H9 (cell line): ENCODE measurements around the gene BLOC1S1. TPM values are rescaled to one million over a fixed set of nuclear protein-coding genes. Genes with fewer than 3 reads are reported as not detected.

Experiments used
- DNase-seq: peaks from one replicate; pipeline ENCODE4 v3.0.0-alpha.2; 2017
- H2AFZ ChIP-seq: one replicate; pipeline ENCODE4 v1.6.1; 2013; ENCODE audit warnings: mild to moderate bottlenecking, low read length, control low read depth, moderate library complexity
- H2AK5ac ChIP-seq: 2 replicates; pipeline ENCODE4 v1.6.1; 2013; ENCODE audit warnings: low read length, control low read depth, mixed read lengths; ENCODE audit not compliant: insufficient read length
- H2BK120ac ChIP-seq: one replicate; pipeline ENCODE4 v1.6.1; 2013; ENCODE audit warnings: low read depth, mild to moderate bottlenecking, low read length, control low read depth, inconsistent platforms; ENCODE audit not compliant: poor library complexity, severe bottlenecking
- H2BK12ac ChIP-seq: 2 replicates; pipeline ENCODE4 v1.6.1; 2013; ENCODE audit warnings: low read length, control low read depth, mixed read lengths, low read depth; ENCODE audit not compliant: insufficient read length
- H2BK15ac ChIP-seq: 2 replicates; pipeline ENCODE4 v1.6.1; 2013; ENCODE audit warnings: low read depth, low read length, control low read depth
- H2BK20ac ChIP-seq: one replicate; pipeline ENCODE4 v1.6.1; 2013; ENCODE audit warnings: low read depth, mild to moderate bottlenecking, low read length, control low read depth, inconsistent platforms; ENCODE audit not compliant: poor library complexity, severe bottlenecking
- H2BK5ac ChIP-seq: 2 replicates; pipeline ENCODE4 v1.6.1; 2013; ENCODE audit warnings: low read length, control low read depth, mixed read lengths; ENCODE audit not compliant: insufficient read length
- H3K14ac ChIP-seq: 2 replicates; pipeline ENCODE4 v1.6.1; 2013; ENCODE audit warnings: low read length, control low read depth; ENCODE audit not compliant: insufficient read depth
- H3K18ac ChIP-seq: 2 replicates; pipeline ENCODE4 v1.6.1; 2013; ENCODE audit warnings: low read depth, mild to moderate bottlenecking, mixed read lengths, low read length, control low read depth; ENCODE audit not compliant: insufficient read length
- H3K23ac ChIP-seq: 2 replicates; pipeline ENCODE4 v1.6.1; 2013; ENCODE audit warnings: low read length, control low read depth, mixed read lengths, low read depth; ENCODE audit not compliant: insufficient read length
- H3K23me2 ChIP-seq: 2 replicates; pipeline ENCODE4 v1.6.1; 2013; ENCODE audit warnings: low read depth, mild to moderate bottlenecking, mixed read lengths, low read length, control low read depth; ENCODE audit not compliant: insufficient read length, poor library complexity, severe bottlenecking
- H3K27ac ChIP-seq: 2 replicates; pipeline ENCODE4 v1.5.1; 2013; ENCODE audit warnings: low read length, control low read depth, mixed read lengths, low read depth; ENCODE audit not compliant: insufficient read length
- H3K27me3 ChIP-seq: 2 replicates; pipeline ENCODE4 v1.6.1; 2013; ENCODE audit warnings: low read length, control low read depth, inconsistent platforms; ENCODE audit not compliant: insufficient read depth
- H3K4ac ChIP-seq: 2 replicates; pipeline ENCODE4 v1.6.1; 2013; ENCODE audit warnings: low read depth, mild to moderate bottlenecking, control low read depth, inconsistent platforms, low read length, moderate library complexity
- H3K4me1 ChIP-seq: 2 replicates; pipeline ENCODE4 v1.6.1; 2013; ENCODE audit warnings: low read length, control low read depth, inconsistent platforms; ENCODE audit not compliant: insufficient read depth
- H3K4me2 ChIP-seq: 2 replicates; pipeline ENCODE4 v1.6.1; 2013; ENCODE audit warnings: low read length, control low read depth, mixed read lengths; ENCODE audit not compliant: insufficient read length, insufficient read depth
- H3K56ac ChIP-seq: 2 replicates; pipeline ENCODE4 v1.6.1; 2013; ENCODE audit warnings: low read depth, mild to moderate bottlenecking, mixed read lengths, low read length, control low read depth; ENCODE audit not compliant: insufficient read length
- H3K79me1 ChIP-seq: 2 replicates; pipeline ENCODE4 v1.6.1; 2013; ENCODE audit warnings: low read depth, mild to moderate bottlenecking, moderate library complexity, low read length, control low read depth, inconsistent platforms; ENCODE audit not compliant: insufficient read depth, poor library complexity, severe bottlenecking
- H3K79me2 ChIP-seq: 2 replicates; pipeline ENCODE4 v1.6.1; 2013; ENCODE audit warnings: low read length, control low read depth, inconsistent platforms; ENCODE audit not compliant: insufficient read depth
- H3K9ac ChIP-seq: 2 replicates; pipeline ENCODE4 v1.6.1; 2013; ENCODE audit warnings: low read length, control low read depth, mixed read lengths; ENCODE audit not compliant: insufficient read length; ENCODE audit errors: extremely low read depth
- H3K9me3 ChIP-seq: one replicate; pipeline ENCODE4 v1.6.1; 2013; ENCODE audit warnings: low read depth, low read length, inconsistent platforms; ENCODE audit not compliant: control insufficient read depth
- H3T11ph ChIP-seq: one replicate; pipeline ENCODE4 v1.6.1; 2013; ENCODE audit warnings: mild to moderate bottlenecking, low read length, control low read depth, inconsistent platforms
- H4K20me1 ChIP-seq: one replicate; pipeline ENCODE4 v1.6.1; 2013; ENCODE audit not compliant: control insufficient read depth, insufficient read length, insufficient read depth
- H4K5ac ChIP-seq: 2 replicates; pipeline ENCODE4 v1.6.1; 2013; ENCODE audit warnings: low read depth, mild to moderate bottlenecking, mixed read lengths, low read length, control low read depth; ENCODE audit not compliant: insufficient read length
- H4K8ac ChIP-seq: replicated peaks from 2 replicates; pipeline ENCODE4 v1.6.1; 2013; ENCODE audit warnings: low read length, control low read depth, mixed read lengths, low read depth; ENCODE audit not compliant: insufficient read length
- H4K91ac ChIP-seq: 2 replicates; pipeline ENCODE4 v1.6.1; 2013; ENCODE audit warnings: low read depth, mild to moderate bottlenecking, moderate library complexity, mixed read lengths, low read length, control low read depth; ENCODE audit not compliant: insufficient read length
- H3K27ac Mint-ChIP-seq, 3 experiments: 2 replicates in 2 of 3; 3 replicates in 1 of 3; pipeline ENCODE4 v1.8.0; 2020 to 2021; ENCODE audit warnings: mixed read lengths in 3 of 3, mild to moderate bottlenecking in 1 of 3, moderate library complexity in 1 of 3
- H3K27me3 Mint-ChIP-seq: 2 replicates; pipeline ENCODE4 v1.8.0; 2021; ENCODE audit warnings: low read depth, mild to moderate bottlenecking, moderate library complexity, mixed read lengths
- H3K36me3 Mint-ChIP-seq, 3 experiments: 2 replicates in 2 of 3; 3 replicates in 1 of 3; pipeline ENCODE4 v1.8.0; 2020 to 2021; ENCODE audit warnings: low read depth in 3 of 3, mixed read lengths in 3 of 3; ENCODE audit not compliant: insufficient read depth in 1 of 3
- H3K4me1 Mint-ChIP-seq, 2 experiments: 2 replicates each; pipeline ENCODE4 v1.8.0; 2020; ENCODE audit warnings: mixed read lengths in 2 of 2
- H3K4me3 Mint-ChIP-seq, 2 experiments: 2 replicates in 1 of 2; 3 replicates in 1 of 2; pipeline ENCODE4 v1.8.0; 2020 to 2021; ENCODE audit warnings: mild to moderate bottlenecking in 2 of 2, mixed read lengths in 2 of 2, moderate library complexity in 1 of 2
- H3K9me3 Mint-ChIP-seq, 2 experiments: 2 replicates in 1 of 2; 3 replicates in 1 of 2; pipeline ENCODE4 v1.8.0; 2020; ENCODE audit warnings: mild to moderate bottlenecking in 2 of 2, mixed read lengths in 2 of 2, moderate library complexity in 1 of 2
- CTCF ChIP-seq: fragments of 200-600 bp; sonication (generic); conservative IDR thresholded peaks from 3 replicates; pipeline ENCODE4 v1.8.0; 2021; ENCODE audit warnings: antibody characterized with exemption, mild to moderate bottlenecking
- WGBS: extraction: QIAGEN DNeasy Blood & Tissue Kit; methylation state at CpG from one replicate; pipeline ENCODE4 v1.1.7; 2013; ENCODE audit warnings: missing lambda C conversion rate, low lambda C conversion rate, mixed read lengths; ENCODE audit not compliant: insufficient read length; ENCODE audit errors: extremely low coverage; 5-methylcytosine and 5-hydroxymethylcytosine counted together
- total RNA-seq: library from RNA; stranded (reverse); gene quantifications from 2 replicates; pipeline ENCODE4 v1.2.1, GENCODE V29; 2021

Gene BLOC1S1
- total RNA-seq, 1 experiment from 2014 or later, result 108 TPM

GRCh38 chr12:55734595-55734994 lies 18.7 kb downstream of the BLOC1S1 start:
- no peak overlapping the region for H2AK5ac ChIP-seq
- no peak overlapping the region for H3K27ac ChIP-seq
- H4K8ac ChIP-seq, result no peak overlapping the region
- no peaks in the 10 kb centered on the region for H3K79me2 ChIP-seq
- no peak overlapping the region for H3K4ac ChIP-seq
- no peak overlapping the region for H2AFZ ChIP-seq
- no peaks in the 10 kb centered on the region; a peak in 1 of 5 replicates for H3K9me3 Mint-ChIP-seq
- H3K56ac ChIP-seq, result no peak overlapping the region
- H3K4me1 Mint-ChIP-seq, result peaks cover 34 to 40% of the 10 kb centered on the region in 2 experiments
- no peak overlapping the region for H3T11ph ChIP-seq
- no peaks in the 10 kb centered on the region; the same call in 1 of the 2 replicates for H3K27me3 Mint-ChIP-seq
- DNase-seq, result no peak
- H3K4me3 Mint-ChIP-seq, result no peak overlapping the region
- no peak overlapping the region for H3K14ac ChIP-seq
- H3K18ac ChIP-seq, result no peak overlapping the region
- no peaks in the 10 kb centered on the region for H3K27me3 ChIP-seq
- H3K9me3 ChIP-seq, result no peaks in the 10 kb centered on the region
- peaks cover 2% of the 10 kb centered on the region for H4K20me1 ChIP-seq
- no peaks in the 10 kb centered on the region; a peak in 1 of 7 replicates for H3K36me3 Mint-ChIP-seq
- peaks cover 16% of the 10 kb centered on the region for H3K23me2 ChIP-seq
- no CpG with 5 or more reads among the region's 3 CpGs for WGBS
- H3K79me1 ChIP-seq, result no peaks in the 10 kb centered on the region
- no peak overlapping the region for H4K5ac ChIP-seq
- no peak for TF ChIP-seq CTCF
- H3K23ac ChIP-seq, result no peak overlapping the region
- H4K91ac ChIP-seq, result no peak overlapping the region
- no peak overlapping the region for H2BK20ac ChIP-seq
- no peak overlapping the region for H3K4me2 ChIP-seq
- H2BK15ac ChIP-seq, result no peak overlapping the region
- no peak overlapping the region for H2BK5ac ChIP-seq
- no peaks in the 10 kb centered on the region; the same call in 1 of the 2 replicates for H3K4me1 ChIP-seq
- H3K27ac Mint-ChIP-seq, result 0 out of 7 replicates have a peak overlapping the region, but pooled peaks of 1 of the 3 experiments have one; percentile 22
- no peak overlapping the region for H3K9ac ChIP-seq
- H2BK120ac ChIP-seq, result no peak overlapping the region
- H2BK12ac ChIP-seq, result no peak overlapping the region
